VCaP (cell line): Measurements from ENCODE around the gene RNF14.

ENCODE experiments used
- H3K27ac ChIP-seq: fragments of 450-650 bp; 2 replicates; pipeline ENCODE4 v1.5.1; 2017
- CTCF ChIP-seq: fragments of 450-650 bp; conservative IDR thresholded peaks from 2 replicates; pipeline ENCODE4 v1.5.1; 2017; ENCODE audit warnings: mild to moderate bottlenecking, moderate library complexity

The RNF14 gene

DNA sequence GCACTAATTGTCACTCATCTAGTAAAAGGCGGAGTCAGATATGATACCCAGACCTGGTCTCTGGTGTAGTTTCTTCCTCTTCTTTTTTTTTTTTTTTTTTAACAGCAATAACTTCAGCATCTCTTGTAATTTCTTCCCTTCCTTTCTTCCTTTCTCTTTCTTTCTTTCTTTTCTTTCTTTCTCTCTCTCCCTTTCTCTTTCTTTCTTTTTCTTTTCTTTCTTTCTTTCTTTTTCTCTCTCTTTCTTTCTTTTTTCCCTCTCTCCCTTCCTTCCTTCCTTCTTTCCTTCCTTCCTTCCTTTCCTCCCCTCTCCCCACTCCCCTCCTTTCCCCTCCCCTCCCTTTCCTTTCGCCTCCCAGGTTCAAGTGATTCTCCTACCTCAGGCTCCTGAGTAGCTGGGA is 69.8 kb downstream of the RNF14 start:
- no peak for TF ChIP-seq CTCF
- no peak overlapping the region for H3K27ac ChIP-seq
